LNCAP (cell line): ENCODE data around the gene MACROD2.

Experiments used
- TF ChIP-seq, protein P1 (sequence below): fragments of 450-650 bp; IDR thresholded peaks from 2 replicates; pipeline ENCODE4 v1.5.1; 2017; ENCODE audit warnings: mild to moderate bottlenecking

Gene MACROD2

DNA sequence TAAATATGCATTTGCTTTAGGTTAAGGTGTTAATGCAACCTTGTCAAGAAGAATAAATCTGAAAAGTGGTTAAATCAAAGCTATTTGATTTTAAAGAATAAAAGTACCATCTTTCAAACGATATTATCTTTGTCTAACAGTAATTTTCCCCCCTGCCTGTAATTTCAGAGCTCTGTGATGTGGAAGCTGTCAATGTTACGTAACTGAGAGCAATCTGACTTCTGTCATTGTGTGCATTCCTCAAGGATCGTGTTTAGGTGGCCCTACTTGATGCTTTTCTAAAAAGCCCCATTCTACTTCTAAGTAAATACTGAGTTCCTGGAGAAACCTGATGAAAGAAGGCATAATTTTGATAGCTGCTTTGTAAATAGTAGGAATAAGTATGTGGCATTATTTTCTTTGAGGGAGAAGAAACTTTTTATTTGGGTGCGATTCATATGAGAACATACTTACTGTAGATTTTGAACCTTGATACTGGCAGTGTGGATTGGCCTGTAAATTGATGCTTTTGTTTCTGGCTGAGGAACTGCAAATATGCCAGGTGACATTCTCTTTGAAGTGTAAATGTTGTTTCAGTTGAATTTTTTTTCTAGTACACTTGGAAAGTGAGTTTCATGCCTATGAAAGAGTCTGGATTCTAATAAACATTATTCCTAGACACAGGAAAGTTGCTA, 871.7 kb downstream of the MACROD2 start:
- TF ChIP-seq, protein P1, sequence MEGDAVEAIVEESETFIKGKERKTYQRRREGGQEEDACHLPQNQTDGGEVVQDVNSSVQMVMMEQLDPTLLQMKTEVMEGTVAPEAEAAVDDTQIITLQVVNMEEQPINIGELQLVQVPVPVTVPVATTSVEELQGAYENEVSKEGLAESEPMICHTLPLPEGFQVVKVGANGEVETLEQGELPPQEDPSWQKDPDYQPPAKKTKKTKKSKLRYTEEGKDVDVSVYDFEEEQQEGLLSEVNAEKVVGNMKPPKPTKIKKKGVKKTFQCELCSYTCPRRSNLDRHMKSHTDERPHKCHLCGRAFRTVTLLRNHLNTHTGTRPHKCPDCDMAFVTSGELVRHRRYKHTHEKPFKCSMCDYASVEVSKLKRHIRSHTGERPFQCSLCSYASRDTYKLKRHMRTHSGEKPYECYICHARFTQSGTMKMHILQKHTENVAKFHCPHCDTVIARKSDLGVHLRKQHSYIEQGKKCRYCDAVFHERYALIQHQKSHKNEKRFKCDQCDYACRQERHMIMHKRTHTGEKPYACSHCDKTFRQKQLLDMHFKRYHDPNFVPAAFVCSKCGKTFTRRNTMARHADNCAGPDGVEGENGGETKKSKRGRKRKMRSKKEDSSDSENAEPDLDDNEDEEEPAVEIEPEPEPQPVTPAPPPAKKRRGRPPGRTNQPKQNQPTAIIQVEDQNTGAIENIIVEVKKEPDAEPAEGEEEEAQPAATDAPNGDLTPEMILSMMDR, result no peak

DNA sequence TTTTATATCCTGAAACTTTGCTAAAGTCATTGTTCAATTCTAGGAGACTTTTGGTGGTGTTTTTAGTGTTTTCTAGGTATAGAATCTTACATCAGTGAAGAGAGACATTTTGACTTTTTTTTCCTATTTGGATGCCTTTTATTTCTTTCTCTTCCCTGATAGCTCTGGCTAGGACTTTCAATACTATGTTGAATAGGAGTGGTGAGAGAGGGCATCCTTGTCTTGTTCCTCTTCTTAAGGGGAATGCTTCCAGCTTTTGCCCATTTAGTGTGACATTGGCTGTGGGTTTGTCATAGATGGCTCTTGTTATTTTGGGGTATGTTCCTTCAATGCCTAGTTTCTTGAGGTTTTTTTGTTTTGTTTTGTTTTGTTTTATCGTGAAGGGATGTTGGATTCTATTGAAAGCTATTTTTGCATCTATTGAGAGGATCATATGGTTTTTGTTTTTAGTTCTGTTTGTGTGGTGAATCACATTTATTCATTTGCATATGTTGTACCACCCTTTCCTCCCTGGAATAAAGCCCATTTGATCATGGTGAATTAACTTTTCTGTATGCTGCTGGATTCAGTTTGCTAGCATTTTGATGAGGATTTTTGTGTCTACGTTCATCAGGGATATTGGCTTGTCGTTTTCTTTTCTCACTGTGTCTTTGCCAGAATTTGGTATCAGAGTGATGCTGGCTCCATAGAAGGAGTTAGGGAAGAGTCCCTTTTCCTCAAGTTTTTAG, 882.1 kb downstream of the MACROD2 start:
- TF ChIP-seq, protein P1, result no peak

DNA sequence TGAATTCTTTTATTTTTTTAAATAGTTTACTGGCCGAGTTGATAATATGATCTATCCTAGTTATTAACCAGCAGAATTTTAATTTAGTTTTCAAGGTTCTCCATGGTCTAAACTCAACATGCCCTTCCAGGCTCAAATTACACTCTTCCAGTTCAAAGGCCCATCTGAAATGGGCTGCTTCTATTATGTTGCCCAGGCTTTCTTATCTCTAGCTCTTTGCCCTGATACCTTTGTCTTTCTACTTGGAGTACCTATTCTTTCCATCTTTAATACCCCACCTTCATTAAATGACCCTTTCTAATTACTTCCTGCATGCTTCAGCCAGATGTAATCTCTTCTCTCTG, 883.3 kb downstream of the MACROD2 start:
- TF ChIP-seq, protein P1, result no peak

DNA sequence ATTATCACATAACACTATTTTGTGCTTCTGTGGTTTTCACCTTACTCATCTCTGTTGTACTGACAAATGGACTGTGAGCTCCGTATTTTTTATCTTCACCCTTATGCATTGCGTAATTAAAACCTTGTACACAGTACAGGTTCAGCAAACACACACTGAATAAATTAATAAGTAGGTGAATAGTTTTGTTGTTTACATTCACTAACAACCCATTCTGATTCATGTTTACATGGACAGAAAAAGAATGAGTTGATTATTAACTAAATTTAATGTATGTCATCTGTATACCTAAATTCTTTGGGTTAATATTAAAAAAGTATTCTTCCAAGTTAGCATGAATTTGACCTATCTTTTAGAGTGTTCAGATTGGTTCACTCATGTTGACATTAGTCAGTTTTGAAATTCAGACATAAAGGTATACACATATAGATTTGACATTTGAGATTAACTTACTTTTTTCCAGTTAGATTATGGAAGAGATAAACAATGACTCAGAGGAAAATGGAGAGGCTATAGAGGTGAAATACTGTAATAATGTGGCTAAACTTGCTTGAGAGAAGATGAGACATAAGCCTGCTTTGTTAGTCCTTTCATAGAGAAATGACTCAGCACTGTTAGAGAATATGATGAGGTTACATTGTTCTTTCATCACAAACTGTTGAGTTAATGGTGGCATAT, 883.8 kb downstream of the MACROD2 start:
- TF ChIP-seq, protein P1, result no peak

DNA sequence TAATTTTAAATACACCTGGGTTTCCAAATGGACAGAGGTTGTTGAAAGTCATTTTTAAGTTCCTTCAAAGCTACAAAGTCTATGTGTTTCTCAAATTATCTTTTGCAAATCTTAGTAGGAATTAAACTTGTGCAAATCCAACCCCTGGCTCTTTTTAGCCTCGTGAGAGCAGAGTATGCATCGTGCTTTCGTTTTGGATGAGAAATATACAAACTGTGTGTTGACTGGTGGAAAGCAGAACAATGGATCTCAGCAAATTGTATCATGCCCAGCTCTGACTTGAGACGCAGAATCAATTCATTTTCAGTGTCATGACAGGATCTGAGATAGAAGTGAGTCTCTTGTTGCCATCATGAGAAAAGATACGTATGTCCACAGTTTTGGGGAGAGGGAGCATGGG, 884.5 kb downstream of the MACROD2 start:
- TF ChIP-seq, protein P1, result no peak

DNA sequence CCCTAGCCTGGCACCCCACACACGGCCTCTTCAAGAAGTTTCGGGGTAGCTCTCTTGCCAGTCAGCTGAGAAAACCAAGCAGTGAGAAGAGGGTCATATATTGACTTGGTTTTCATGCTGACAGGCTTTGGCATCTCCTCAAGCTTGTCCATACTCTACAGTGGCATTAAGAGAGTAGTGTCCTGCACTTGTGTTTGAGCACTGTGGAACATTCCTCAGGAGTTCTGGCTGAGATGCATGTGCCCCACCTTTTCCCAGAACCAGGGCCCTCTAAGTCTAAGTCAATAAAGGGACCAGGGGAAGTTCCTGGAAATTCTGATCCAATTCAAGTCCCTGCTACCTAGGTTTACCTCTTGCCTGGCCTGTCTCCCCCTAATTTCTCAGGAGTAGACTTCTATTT, 886.2 kb downstream of the MACROD2 start:
- TF ChIP-seq, protein P1, result no peak

DNA sequence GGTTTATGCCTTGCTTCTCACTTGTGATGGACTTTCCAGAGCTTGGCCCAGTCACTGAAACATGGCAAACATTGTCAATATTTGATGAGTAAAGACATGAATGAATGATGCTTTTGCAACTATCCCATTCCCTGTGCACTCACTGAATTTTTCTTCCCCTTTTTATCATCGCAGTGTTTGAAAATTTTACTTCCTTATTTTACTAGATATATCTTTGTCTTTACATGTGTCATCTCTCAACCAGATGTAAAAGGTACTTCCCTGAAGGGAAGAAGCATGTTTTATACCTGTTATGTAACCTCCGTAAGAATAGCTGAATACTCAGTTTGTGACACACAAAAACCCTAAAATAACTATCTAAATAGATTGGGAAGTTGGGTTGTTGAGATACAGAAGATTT, 886.8 kb downstream of the MACROD2 start:
- TF ChIP-seq, protein P1, result no peak
